ENCODE data around the gene ALOXE3.

GRCh38 chr17:8055851-8056231 is 62.5 kb downstream of the ALOXE3 start:
- TF ChIP-seq CTCF (IDR thresholded peaks at IDR 0.05; ENCODE audit: low read length) (no peak), EZH2 (IDR thresholded peaks at IDR 0.05; ENCODE audit: borderline replicate concordance, low read length) (no peak)
